Neural progenitor cell (in vitro differentiated cells): Measurements from ENCODE around the gene SCN8A. TPM values are rescaled to one million over a fixed set of nuclear protein-coding genes. Genes with fewer than 3 reads are reported as not detected.

ENCODE experiments used
- DNase-seq: peaks from one replicate; pipeline ENCODE4 v3.0.0-alpha.2; 2016; ENCODE audit warnings: low spot score
- H2AFZ ChIP-seq: fragments of 200-600 bp; sonication (generic); replicated peaks from 2 replicates; pipeline ENCODE4 v1.6.1; 2016; ENCODE audit warnings: antibody characterized with exemption
- H3F3A ChIP-seq: fragments of 200-600 bp; sonication (generic); 2 replicates; pipeline ENCODE4 v1.6.1; 2016; ENCODE audit warnings: antibody characterized with exemption, low read depth
- H3K27ac ChIP-seq: fragments of 200-600 bp; sonication (generic); 2 replicates; pipeline ENCODE4 v1.5.1; 2016; ENCODE audit warnings: mild to moderate bottlenecking
- H3K27me3 ChIP-seq: fragments of 200-600 bp; sonication (generic); 2 replicates; pipeline ENCODE4 v1.6.1; 2016; ENCODE audit warnings: mild to moderate bottlenecking, moderate library complexity
- H3K36me3 ChIP-seq: fragments of 200-600 bp; sonication (generic); 2 replicates; pipeline ENCODE4 v1.5.1; 2016
- H3K4me1 ChIP-seq: fragments of 200-600 bp; sonication (generic); 2 replicates; pipeline ENCODE4 v1.6.1; 2016; ENCODE audit warnings: mixed run types
- H3K4me2 ChIP-seq: fragments of 200-600 bp; sonication (generic); 2 replicates; pipeline ENCODE4 v1.6.1; 2016
- H3K4me3 ChIP-seq: fragments of 200-600 bp; sonication (generic); 2 replicates; pipeline ENCODE4 v1.5.1; 2016
- H3K79me2 ChIP-seq: fragments of 200-600 bp; sonication (generic); 2 replicates; pipeline ENCODE4 v1.6.1; 2016; ENCODE audit warnings: low read depth
- H3K9ac ChIP-seq: fragments of 200-600 bp; sonication (generic); 2 replicates; pipeline ENCODE4 v1.6.1; 2016
- H3K9me3 ChIP-seq: fragments of 200-600 bp; sonication (generic); 2 replicates; pipeline ENCODE4 v1.5.1; 2016; ENCODE audit warnings: low read depth
- H4K20me1 ChIP-seq: fragments of 200-600 bp; sonication (generic); 2 replicates; pipeline ENCODE4 v1.6.1; 2016; ENCODE audit warnings: low read depth
- H3K27ac Mint-ChIP-seq: 3 replicates; pipeline ENCODE4 v1.8.0; 2021; ENCODE audit warnings: mixed read lengths
- H3K27me3 Mint-ChIP-seq: 2 replicates; pipeline ENCODE4 v1.8.0; 2022; ENCODE audit warnings: low read depth, mild to moderate bottlenecking, inconsistent platforms, moderate library complexity, mixed read lengths; ENCODE audit not compliant: insufficient read depth
- H3K36me3 Mint-ChIP-seq: 3 replicates; pipeline ENCODE4 v1.8.0; 2021; ENCODE audit warnings: mixed read lengths
- H3K4me1 Mint-ChIP-seq: 3 replicates; pipeline ENCODE4 v1.8.0; 2021; ENCODE audit warnings: mixed read lengths
- H3K4me3 Mint-ChIP-seq: 3 replicates; pipeline ENCODE4 v1.8.0; 2021; ENCODE audit warnings: mild to moderate bottlenecking, moderate library complexity, mixed read lengths
- H3K9me3 Mint-ChIP-seq: 3 replicates; pipeline ENCODE4 v1.8.0; 2020; ENCODE audit warnings: mixed read lengths
- CTCF ChIP-seq: fragments of 200-600 bp; sonication (generic); IDR thresholded peaks from 2 replicates; pipeline ENCODE4 v1.5.1; 2017; ENCODE audit warnings: antibody characterized with exemption, mild to moderate bottlenecking
- EZH2 ChIP-seq: fragments of 200-600 bp; sonication (generic); IDR thresholded peaks from 2 replicates; pipeline ENCODE4 v1.6.1; 2017; ENCODE audit warnings: antibody characterized with exemption, mild to moderate bottlenecking, moderate library complexity
- EZH2phosphoT487 ChIP-seq: fragments of 200-600 bp; sonication (generic); IDR thresholded peaks from 2 replicates; pipeline ENCODE4 v1.6.1; 2017; ENCODE audit warnings: antibody characterized with exemption
- total RNA-seq: library from RNA; depleted of rRNA; stranded (reverse); fragments of >200 nt; gene quantifications from 2 replicates; pipeline ENCODE4 v1.2.3, GENCODE V29; 2015; ENCODE audit warnings: low replicate concordance

Gene SCN8A
- total RNA-seq, 1 donor from 2014 or later = 14.2 TPM

GRCh38 chr12:51763743-51764142, 172.7 kb downstream of the SCN8A start:
- H3K27ac Mint-ChIP-seq = no peak overlapping the region
- Histone ChIP-seq H4K20me1 (no peaks in the 10 kb centered on the region), H3K36me3 (no peaks in the 10 kb centered on the region), H3F3A (no peaks in the 10 kb centered on the region), H3K9ac (no peak overlapping the region), H2AFZ (no peak overlapping the region), H3K79me2 (no peaks in the 10 kb centered on the region), H3K4me2 (no peak overlapping the region), H3K4me1 (no peaks in the 10 kb centered on the region), H3K4me3 (no peak overlapping the region), H3K27ac (no peak overlapping the region), H3K27me3 (no peaks in the 10 kb centered on the region), H3K9me3 (no peaks in the 10 kb centered on the region)
- TF ChIP-seq EZH2 = no peak
- TF ChIP-seq CTCF = no peak
- TF ChIP-seq EZH2phosphoT487 = no peak
- peaks cover 2% of the 10 kb centered on the region for H3K27me3 Mint-ChIP-seq
- no peak overlapping the region for H3K4me3 Mint-ChIP-seq
- H3K9me3 Mint-ChIP-seq = no peaks in the 10 kb centered on the region
- peaks cover 14% of the 10 kb centered on the region for H3K36me3 Mint-ChIP-seq
- DNase-seq = no peak
- no peaks in the 10 kb centered on the region for H3K4me1 Mint-ChIP-seq

GRCh38 chr12:51766067-51766676, 175.1 kb downstream of the SCN8A start:
- H3K27ac Mint-ChIP-seq = no peak overlapping the region
- Histone ChIP-seq H3K4me2 (no peak overlapping the region), H3K4me1 (no peaks in the 10 kb centered on the region), H2AFZ (no peak overlapping the region), H3F3A (no peaks in the 10 kb centered on the region), H3K4me3 (no peak overlapping the region), H3K79me2 (no peaks in the 10 kb centered on the region), H3K9me3 (no peaks in the 10 kb centered on the region), H4K20me1 (peaks cover 3% of the 10 kb centered on the region), H3K27ac (no peak overlapping the region), H3K36me3 (no peaks in the 10 kb centered on the region), H3K9ac (no peak overlapping the region), H3K27me3 (no peaks in the 10 kb centered on the region)
- H3K4me3 Mint-ChIP-seq = no peak overlapping the region
- TF ChIP-seq EZH2 (no peak), EZH2phosphoT487 (no peak), CTCF (no peak)
- H3K4me1 Mint-ChIP-seq = no peaks in the 10 kb centered on the region
- H3K9me3 Mint-ChIP-seq = no peaks in the 10 kb centered on the region
- H3K36me3 Mint-ChIP-seq = peaks cover 28% of the 10 kb centered on the region
- H3K27me3 Mint-ChIP-seq = peaks cover 2% of the 10 kb centered on the region
- DNase-seq = no peak

GRCh38 chr12:51771008-51771407, 180.0 kb downstream of the SCN8A start:
- H3K27ac ChIP-seq = no peak overlapping the region
- peaks cover 5% of the 10 kb centered on the region for H3K27me3 Mint-ChIP-seq
- H3K36me3 ChIP-seq = no peaks in the 10 kb centered on the region
- peaks cover 3% of the 10 kb centered on the region for H4K20me1 ChIP-seq
- no peak overlapping the region for H3K4me2 ChIP-seq
- no peak overlapping the region for H3K9ac ChIP-seq
- DNase-seq = no peak
- no peak overlapping the region for H3K4me3 ChIP-seq
- H3K4me1 Mint-ChIP-seq = peaks cover under 1% of the 10 kb centered on the region
- no peaks in the 10 kb centered on the region for H3F3A ChIP-seq
- no peaks in the 10 kb centered on the region for H3K79me2 ChIP-seq
- no peak overlapping the region for H2AFZ ChIP-seq
- no peaks in the 10 kb centered on the region for H3K4me1 ChIP-seq
- H3K36me3 Mint-ChIP-seq = peaks cover 48% of the 10 kb centered on the region
- H3K9me3 Mint-ChIP-seq = no peaks in the 10 kb centered on the region
- no peak overlapping the region for H3K4me3 Mint-ChIP-seq
- no peak overlapping the region for H3K27ac Mint-ChIP-seq
- H3K27me3 ChIP-seq = no peaks in the 10 kb centered on the region
- no peak for TF ChIP-seq EZH2
- TF ChIP-seq EZH2phosphoT487 = no peak
- no peak for TF ChIP-seq CTCF
- no peaks in the 10 kb centered on the region for H3K9me3 ChIP-seq
